ENCODE results near the gene SYDE2.
"Not testable (repeated sequence)": the region's sequence is repeated elsewhere in the genome, so short reads cannot be mapped to it uniquely, and the experiment has no call there.

The SYDE2 gene

GRCh38 chr1:85219853-85220610, 19.2 kb upstream of the SYDE2 start:
- DNase-seq (ENCODE audit: low spot score), result no peak

GRCh38 chr1:85216697-85217096, 15.9 kb upstream of the SYDE2 start:
- no peak for DNase-seq (ENCODE audit: low spot score)

- DNase-seq (ENCODE audit: low spot score), result no peak
Measured at GRCh38 chr1:85214654-85215053, 13.8 kb upstream of the SYDE2 start.

DNA sequence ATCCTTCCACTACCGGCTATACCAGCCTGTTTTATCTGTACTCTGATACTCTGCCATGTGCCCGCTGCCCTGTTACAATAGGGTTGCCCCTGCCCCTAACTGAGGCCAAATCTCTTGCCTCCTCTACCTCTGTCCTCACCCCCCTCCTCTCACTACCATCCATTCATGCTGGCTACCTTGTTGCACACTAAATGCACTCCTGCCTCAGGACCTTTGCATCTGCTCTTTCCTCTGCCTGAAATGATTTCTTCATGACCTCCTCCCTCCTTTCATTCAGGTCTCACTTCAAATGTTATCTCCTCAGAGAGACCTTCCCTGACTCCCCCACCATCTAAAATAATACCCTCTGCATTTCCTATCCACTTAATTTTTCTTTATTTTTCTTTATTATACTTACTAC, 7.7 kb upstream of the SYDE2 start:
- no peak for DNase-seq (ENCODE audit: low spot score)

GRCh38 chr1:85203573-85204171, 2.9 kb upstream of the SYDE2 start:
- no peak for DNase-seq (ENCODE audit: low spot score)

GRCh38 chr1:85202864-85203255, 2.0 kb upstream of the SYDE2 start:
- no peak for DNase-seq (ENCODE audit: low spot score)

GRCh38 chr1:85202092-85202863, 1.5 kb upstream of the SYDE2 start:
- DNase-seq (ENCODE audit: low spot score), result no peak

DNA sequence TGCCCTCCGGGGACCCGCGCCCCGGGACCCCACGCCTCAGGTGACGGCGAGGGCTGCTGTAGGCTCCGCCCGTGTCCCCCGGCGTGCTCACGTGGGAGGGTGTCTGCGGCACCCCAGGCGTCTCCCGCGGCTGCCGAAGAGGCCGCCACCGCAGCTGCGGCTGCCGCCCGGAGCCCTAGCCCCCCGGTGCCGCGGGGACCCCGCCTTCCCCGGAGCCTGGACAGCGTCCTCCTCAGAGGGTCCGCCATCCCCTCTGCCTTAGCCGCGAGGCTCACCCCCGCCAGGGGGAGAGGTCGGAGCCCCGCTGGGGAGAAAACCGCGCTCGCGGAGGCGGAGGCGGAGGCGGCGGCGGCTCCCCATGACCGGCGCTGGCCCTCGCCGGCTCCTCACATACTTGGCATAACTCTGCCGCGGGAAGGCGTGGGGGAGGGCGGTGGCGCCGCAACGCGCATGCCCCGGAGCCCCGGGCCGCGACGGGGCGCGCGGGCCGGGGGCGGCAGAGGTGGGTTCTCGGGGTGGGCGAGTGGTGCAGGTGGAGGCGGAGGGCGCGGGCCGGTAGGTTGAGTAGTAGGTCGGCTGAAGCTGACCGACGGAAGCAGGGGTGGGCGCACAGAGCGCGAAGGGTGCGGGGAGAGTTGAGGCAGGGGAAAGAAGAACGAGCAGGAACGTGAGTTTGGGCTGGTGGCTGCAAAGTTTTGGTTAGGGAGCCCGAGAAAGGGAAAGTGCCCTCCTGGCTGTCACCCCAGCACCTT, 700 bp upstream of the SYDE2 start:
- peak; percentile 63 for DNase-seq (ENCODE audit: low spot score)

DNA sequence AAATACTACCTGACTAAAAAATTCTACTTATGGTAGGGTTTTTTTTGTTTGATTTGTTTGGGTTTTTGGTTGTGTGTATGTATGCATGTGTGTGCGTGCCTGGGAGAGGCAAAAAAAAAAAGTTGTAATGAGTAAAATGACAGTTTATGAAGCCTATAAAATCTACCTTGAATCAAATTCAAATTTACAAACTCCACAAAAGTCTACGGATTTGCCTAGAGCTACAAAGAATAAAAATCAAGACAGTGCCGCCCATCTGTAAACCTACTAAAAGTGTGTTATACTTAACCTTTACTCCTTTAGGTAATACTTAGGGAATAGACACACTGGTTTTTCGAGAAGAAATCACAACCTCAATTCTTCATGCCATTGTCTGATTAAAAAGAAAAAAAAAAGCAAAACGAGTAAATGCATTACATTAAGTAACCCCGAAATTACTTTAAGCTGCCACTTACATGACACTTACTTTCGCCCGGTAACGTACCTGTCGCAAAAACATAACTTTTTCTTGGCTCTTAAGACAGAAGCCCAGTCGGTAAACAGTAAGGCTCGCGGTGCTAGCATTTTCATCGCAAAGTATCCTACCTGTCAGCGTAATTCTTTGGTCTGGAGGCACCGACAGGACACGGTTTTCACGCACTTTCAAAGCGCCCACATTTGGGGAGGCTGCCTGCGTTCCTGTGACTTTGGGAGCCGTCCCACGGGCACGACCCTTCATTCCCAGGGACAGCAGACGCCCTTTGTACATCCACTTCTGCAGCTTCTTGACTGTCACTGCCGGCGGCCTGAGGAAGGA, 951 bp downstream of the SYDE2 start:
- no peak for DNase-seq (ENCODE audit: low spot score)

DNA sequence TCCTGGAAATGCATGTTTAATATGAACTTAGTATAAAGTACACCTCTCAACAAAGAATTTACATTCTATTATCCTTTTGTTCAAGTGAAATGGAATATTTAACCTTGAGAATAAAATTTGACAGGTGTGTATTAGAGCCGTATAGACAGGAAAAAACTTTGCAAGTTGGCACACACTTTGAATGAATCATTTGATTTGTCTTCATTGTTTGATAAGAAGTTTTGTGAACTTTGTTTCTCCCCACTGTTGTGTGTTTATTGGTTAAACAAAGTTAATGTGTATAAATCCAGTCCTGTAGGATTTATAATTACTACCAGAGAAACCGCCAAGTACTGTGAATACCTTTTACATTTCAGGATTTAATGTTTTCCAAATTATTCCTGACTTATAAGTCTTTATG, 2.0 kb downstream of the SYDE2 start:
- DNase-seq (ENCODE audit: low spot score), result no peak

GRCh38 chr1:85196358-85196757, 4.5 kb downstream of the SYDE2 start:
- DNase-seq (ENCODE audit: low spot score), result no peak

DNA sequence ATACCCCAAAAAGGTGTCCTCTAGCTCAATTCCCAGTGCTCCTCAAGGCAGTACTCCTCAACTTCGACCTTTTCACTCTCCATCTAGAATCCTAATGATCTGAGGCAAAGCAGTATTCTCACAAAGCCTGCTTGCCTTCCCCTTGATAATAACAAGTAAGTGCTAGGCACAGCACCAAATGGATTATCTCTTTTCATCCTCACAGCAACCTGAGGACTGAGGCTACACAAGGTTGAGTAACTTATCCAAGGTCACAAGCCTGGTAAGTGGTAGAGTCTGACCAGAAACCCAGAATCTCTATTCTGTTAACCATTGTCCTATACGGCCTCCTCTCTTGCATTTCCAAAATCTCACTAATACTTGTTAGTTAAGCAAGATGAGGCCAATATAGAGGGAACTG, 5.1 kb downstream of the SYDE2 start:
- DNase-seq (ENCODE audit: low spot score), result no peak

DNA sequence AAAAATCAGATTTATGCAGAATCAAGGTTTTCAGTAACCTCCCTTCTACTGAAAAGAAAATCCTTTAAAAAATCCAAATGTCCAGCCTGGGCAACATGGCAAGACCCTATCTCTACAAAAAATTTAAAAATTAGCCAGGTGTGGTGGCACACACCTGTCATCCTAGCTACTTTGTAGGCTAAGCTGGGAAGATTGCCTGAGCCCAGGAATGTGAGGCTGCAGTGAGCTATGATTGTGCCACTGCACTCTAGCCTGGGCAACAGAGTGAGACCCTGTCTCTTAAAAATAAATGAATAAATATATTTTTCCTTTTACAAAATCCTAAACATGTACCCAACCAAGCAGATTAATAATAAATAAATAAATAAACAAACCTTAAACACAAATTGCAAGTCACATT, 8.7 kb downstream of the SYDE2 start:
- DNase-seq (ENCODE audit: low spot score), result not testable (repeated sequence)

DNA sequence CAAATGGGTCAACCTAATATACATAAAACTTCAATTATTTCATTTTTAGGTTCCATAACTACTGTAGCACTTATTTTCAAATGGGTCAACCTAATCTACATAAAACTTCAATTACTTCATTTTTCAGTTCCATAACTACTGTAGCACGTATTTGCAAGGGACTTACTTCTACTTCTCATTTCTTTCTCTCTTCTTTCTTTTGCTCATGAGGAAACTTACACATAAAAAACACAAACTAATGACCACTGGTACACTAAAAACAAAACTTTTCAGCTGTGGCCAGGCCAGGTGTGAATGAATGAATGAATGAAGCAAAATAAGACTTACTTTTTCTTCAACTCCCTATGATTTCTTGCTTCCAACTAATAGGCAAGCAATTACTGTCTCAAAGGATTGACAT, 11.7 kb downstream of the SYDE2 start:
- DNase-seq (ENCODE audit: low spot score), result no peak

DNA sequence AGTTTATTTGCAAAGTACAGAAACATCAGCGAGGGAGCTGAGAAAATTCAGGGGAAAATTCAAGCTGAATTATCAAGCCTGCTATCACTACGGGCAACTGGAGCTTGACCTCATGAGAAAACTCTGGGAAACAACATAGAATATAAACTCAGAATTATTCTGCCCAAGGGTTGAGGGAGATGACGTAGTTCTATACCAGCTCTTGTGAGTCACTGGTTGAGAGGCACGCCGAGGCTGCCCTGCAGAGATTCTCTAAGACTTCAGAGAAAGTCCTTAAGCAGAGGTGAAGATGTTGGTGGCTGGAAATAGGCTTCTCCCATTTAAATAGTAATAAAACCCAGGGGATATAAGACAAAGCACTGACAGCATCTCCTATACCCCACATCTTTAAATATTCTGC, 12.3 kb downstream of the SYDE2 start:
- DNase-seq (ENCODE audit: low spot score), result no peak

DNA sequence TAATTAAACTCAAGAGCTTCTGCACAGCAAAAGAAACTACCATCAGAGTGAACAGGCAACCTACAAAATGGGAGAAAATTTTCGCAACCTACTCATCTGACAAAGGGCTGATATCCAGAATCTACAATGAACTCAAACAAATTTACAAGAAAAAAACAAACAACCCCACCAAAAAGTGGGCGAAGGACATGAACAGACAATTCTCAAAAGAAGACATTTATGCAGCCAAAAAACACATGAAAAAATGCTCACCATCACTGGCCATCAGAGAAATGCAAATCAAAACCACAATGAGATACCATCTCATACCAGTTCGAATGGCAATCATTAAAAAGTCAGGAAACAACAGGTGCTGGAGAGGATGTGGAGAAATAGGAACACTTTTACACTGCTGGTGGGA, 13.8 kb downstream of the SYDE2 start:
- DNase-seq (ENCODE audit: low spot score), result not testable (repeated sequence)

DNA sequence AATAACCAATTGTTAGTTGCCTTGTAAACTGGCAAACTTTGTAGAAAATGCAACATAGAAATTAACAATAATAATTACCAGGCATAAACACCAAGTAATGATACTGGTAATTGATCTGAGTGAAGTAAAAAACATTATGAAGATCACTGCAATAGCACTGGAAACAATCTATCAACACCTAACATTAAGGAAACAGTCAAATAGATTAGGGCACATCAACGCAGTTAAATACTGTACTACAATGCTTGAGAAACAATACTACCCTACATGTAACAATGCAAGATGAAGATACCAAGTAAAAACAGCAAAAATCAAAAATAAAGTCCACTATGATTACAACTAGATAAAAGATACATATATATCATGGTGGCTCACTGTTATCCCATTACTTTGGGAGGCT, 16.6 kb downstream of the SYDE2 start:
- DNase-seq (ENCODE audit: low spot score), result no peak

- no peak for DNase-seq (ENCODE audit: low spot score)
Measured at GRCh38 chr1:85182700-85183099, 18.1 kb downstream of the SYDE2 start.

DNA sequence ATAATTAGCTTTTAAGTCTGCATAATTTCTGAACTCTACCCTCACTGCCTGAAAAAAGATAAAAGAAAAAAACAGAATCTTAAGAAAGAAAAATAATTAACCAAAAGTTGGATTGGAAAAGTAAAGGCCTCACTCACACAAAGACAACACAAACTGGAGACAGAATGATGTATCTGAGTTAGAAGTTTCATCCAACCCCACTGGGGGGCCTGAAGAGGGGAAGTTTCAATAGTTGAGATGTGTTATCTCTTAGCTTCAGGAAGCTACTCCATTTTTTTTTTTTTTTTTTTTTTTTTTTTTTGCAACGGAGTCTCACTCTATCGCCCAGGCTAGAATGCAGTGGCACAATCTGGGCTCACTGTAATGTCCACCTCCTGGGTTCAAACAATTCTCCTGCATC, 19.9 kb downstream of the SYDE2 start:
- no peak for DNase-seq (ENCODE audit: low spot score)

- no peak for DNase-seq (ENCODE audit: low spot score)
Measured at GRCh38 chr1:85179522-85179921, 21.3 kb downstream of the SYDE2 start.

- DNase-seq (ENCODE audit: low spot score), result no peak
Measured at GRCh38 chr1:85178396-85178795, 22.4 kb downstream of the SYDE2 start.

DNA sequence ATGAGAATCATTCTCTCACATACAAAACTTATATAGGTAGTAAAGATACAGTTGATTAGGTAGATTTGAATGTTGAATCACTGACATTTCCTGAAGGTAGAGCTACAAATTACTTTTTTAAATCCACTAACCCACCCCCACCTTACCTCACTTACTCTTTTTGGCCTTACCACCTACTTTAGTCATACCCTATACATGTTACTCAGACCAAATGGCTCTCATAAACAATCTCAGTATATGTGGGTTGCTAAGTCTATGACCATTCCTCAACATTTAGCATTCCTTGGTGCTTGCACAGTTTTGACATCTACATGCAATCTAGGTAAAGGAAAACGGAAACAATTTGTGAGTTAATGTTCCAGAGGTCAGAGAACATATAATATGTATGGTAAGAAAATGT, 26.3 kb downstream of the SYDE2 start:
- no peak for DNase-seq (ENCODE audit: low spot score)
